ENCODE data around the gene KCTD4. TPM values are rescaled to one million over a fixed set of nuclear protein-coding genes. Genes with fewer than 3 reads are reported as not detected.

KCTD4 gene
- total RNA-seq, 1 donor from 2014 or later = not detected

DNA sequence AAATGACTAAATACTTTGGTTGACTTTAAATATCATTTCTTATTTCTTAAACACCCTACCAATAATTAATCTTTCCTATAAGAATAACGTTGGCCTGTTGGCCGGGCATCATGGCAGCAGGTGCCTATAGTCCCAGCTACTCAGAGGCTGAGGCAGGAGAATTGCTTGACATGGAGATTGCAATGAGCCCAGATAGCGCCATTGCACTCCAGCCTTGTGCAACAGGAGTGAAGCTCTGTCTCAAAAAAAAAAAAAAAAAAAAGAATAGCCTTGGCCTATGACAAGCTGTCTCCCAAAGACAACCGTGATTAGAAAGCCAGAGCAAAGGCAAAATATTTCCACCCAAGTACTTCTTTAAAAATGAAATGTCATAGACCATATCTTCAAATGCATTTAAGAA lies 24.5 kb upstream of the KCTD4 start:
- Mint-ChIP-seq H3K4me3 (no peak overlapping the region), H3K9me3 (peaks cover 3% of the 10 kb centered on the region), H3K27ac (no peak overlapping the region), H3K27me3 (no peaks in the 10 kb centered on the region), H3K36me3 (ENCODE audit: low read depth) (peaks cover 4% of the 10 kb centered on the region), H3K4me1 (peaks cover 3% of the 10 kb centered on the region)
- DNase-seq = no peak
- intact Hi-C loops (cut with micrococcal nuclease) = no loop called here

DNA sequence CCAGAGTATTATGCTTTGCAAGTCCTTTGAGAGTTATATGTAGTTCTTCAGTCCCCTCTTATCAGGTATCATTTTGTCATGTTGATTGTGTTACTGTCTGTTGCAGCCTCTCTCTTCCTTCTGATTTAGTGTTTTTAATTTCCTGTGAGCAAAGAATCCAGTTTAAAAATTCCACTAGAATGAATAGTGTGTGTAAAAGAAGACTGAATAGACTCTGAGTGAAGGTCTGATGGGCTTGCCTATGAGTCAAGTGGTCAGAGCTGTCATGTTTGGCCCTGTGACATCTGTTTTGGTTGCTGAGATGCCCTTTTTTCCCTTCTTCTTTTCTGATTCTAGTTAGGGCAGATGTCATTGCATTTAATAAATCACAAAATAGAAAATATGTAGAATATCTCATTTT lies 23.3 kb upstream of the KCTD4 start:
- Mint-ChIP-seq H3K4me3 (no peak overlapping the region), H3K27me3 (no peaks in the 10 kb centered on the region), H3K4me1 (peaks cover 2% of the 10 kb centered on the region), H3K9me3 (peaks cover 3% of the 10 kb centered on the region), H3K27ac (no peak overlapping the region), H3K36me3 (ENCODE audit: low read depth) (peaks cover 2% of the 10 kb centered on the region)
- intact Hi-C loops (cut with micrococcal nuclease) = no loop called here
- DNase-seq = no peak

DNA sequence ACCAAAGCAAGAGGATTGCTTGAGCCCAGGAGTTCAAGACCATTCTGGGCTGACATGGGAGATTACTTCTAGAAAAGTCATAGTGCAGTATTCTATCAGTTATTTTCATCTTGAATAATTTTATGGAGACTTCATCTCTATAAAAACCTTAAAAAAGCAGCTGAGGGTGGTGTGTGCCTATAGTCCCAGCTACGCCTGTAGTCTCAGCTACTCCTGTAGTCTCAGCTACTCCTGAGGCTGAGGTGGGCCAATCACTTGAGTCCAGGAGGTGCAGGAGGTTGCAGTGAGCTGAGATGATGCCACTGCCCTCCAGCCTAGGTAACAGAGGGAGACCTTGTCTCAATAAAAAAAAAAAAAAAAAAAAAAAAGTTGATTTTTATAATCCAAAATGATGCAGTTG lies 22.1 kb upstream of the KCTD4 start:
- H3K4me1 Mint-ChIP-seq = peaks cover 3% of the 10 kb centered on the region
- no peak overlapping the region for H3K27ac Mint-ChIP-seq
- no peaks in the 10 kb centered on the region for H3K27me3 Mint-ChIP-seq
- H3K4me3 Mint-ChIP-seq = no peak overlapping the region
- no peaks in the 10 kb centered on the region for H3K36me3 Mint-ChIP-seq (ENCODE audit: low read depth)
- intact Hi-C loops (cut with micrococcal nuclease) = no loop called here
- H3K9me3 Mint-ChIP-seq = peaks cover 3% of the 10 kb centered on the region
- DNase-seq = no peak

DNA sequence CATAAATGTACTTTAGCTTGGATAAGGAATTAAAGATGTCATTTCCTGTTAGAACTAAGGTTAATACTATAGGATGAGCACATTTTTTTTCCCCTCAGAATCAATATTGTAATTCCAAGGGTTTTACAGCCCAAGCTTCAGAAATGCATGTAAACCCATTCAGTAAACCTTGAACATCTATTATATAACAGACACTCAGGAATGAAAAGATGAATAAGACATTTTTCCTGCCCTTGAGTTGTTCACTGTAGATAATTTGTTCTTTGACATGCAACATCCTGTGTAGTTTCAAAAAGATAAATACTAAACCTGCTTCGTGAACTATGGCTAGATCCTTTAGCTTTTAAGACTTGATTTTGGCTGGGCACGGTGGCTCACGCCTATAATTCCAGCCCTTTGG lies 21.7 kb upstream of the KCTD4 start:
- Mint-ChIP-seq H3K4me3 (no peak overlapping the region), H3K4me1 (peaks cover 3% of the 10 kb centered on the region), H3K27me3 (no peaks in the 10 kb centered on the region), H3K27ac (no peak overlapping the region), H3K9me3 (peaks cover 3% of the 10 kb centered on the region), H3K36me3 (ENCODE audit: low read depth) (no peaks in the 10 kb centered on the region)
- DNase-seq = no peak
- intact Hi-C loops (cut with micrococcal nuclease) = no loop called here

DNA sequence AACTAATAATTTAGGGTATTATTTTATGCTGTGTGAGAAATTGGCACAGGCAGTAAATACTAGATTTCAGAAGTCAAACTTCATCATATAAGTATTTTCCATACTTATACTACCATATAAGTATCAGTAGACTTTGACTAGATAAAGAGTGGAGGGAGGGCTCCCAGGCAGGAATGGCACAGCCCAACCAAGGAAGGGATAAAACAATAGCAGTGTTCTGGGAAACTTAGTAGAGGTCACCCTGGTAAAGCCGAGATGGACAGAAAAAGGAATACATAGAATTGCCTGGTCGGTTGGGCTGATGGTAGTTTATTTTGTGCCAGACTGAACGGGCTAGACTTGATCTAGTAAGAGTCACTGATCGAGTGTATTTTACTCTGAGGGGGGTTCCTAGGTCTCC lies 19.6 kb upstream of the KCTD4 start:
- Mint-ChIP-seq H3K9me3 (peaks cover 3% of the 10 kb centered on the region), H3K27me3 (no peaks in the 10 kb centered on the region), H3K4me1 (peaks cover 10% of the 10 kb centered on the region), H3K27ac (no peak overlapping the region), H3K36me3 (ENCODE audit: low read depth) (peaks cover 6% of the 10 kb centered on the region), H3K4me3 (no peak overlapping the region)
- intact Hi-C loops (cut with micrococcal nuclease) = no loop called here
- no peak for DNase-seq

DNA sequence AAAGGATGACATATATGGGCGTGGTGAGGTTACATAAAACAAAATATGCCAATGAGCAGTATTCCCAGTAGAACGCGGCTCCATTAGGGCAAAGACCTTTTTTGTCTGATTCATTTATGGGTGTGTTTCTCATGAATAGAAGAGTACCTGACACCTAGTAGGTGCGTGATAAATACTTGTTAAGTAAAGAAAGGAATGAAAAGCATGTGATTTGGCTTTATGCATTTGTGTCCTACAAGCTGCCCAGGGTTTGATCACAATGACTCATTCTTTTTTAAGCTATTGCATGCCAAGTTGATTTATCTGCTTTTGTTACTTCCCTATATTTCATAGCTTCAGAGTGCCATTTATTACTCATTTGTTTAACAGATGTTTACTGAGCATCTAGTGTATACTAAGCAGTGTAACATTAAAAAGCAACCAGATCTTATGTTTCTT lies 19.1 kb upstream of the KCTD4 start:
- Mint-ChIP-seq H3K27ac (no peak overlapping the region), H3K36me3 (ENCODE audit: low read depth) (peaks cover 6% of the 10 kb centered on the region), H3K4me3 (no peak overlapping the region), H3K4me1 (peaks cover 10% of the 10 kb centered on the region), H3K27me3 (no peaks in the 10 kb centered on the region), H3K9me3 (peaks cover 3% of the 10 kb centered on the region)
- DNase-seq = no peak
- intact Hi-C loops (cut with micrococcal nuclease) = no loop called here

DNA sequence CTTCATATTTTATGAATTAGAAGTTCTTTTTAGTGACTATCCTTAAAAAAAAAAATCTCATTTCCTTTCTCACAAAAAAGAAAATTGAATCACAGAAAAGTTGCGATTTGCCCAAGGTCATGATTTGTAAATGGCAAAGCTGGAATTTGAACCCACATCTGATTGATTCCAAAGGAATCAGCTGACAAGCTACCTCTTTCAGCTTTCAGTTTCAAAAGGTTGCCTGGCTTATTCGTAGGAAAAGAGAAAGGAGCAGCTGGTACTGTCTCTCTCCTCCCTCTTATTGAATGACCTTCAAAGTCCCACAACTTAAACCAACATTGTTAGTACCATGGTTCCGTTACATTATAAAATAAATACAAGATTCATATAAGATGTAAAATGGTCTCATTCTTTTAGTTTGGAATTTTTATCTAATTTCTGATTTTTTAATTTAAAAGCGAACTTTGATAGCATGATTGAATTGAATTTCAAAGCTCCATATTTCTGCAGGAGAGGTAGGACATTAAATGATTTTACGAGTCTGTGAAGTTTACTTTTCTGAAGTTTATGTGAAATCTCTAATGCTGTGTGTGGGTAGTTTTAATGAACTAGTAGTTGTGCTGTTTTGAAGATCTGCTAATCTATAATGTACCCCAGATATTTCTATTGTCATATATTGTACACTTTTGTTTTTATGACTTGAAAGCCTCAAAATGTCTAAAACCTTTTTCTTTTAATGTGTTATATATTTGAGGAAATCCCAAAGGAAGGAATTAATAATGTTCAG lies 18.5 kb upstream of the KCTD4 start:
- no peak for DNase-seq
- H3K4me3 Mint-ChIP-seq = no peak overlapping the region
- H3K4me1 Mint-ChIP-seq = peaks cover 10% of the 10 kb centered on the region
- peaks cover 2% of the 10 kb centered on the region for H3K9me3 Mint-ChIP-seq
- H3K27me3 Mint-ChIP-seq = no peaks in the 10 kb centered on the region
- peaks cover 6% of the 10 kb centered on the region for H3K36me3 Mint-ChIP-seq (ENCODE audit: low read depth)
- intact Hi-C loops (cut with micrococcal nuclease) = no loop called here
- H3K27ac Mint-ChIP-seq = no peak overlapping the region

DNA sequence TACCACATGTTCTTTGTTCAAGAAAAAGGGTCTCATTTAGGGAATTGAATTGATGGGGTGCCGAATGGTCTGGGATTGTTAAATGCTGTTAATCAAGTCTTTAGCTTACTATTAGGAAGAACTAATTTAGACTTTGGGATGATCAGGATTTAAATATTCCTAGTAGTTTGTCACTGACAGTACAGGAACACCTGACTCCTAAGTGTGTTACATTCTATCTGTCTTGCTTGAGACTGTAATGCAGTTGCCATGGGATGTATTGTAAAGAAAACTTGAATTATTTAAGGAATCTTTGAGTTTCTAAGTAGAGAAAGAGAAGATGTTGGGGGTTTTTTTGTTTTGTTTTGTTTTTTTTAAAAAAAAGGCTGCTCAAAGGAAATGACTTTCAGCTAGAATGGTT lies 17.8 kb upstream of the KCTD4 start:
- H3K9me3 Mint-ChIP-seq = no peaks in the 10 kb centered on the region
- H3K27ac Mint-ChIP-seq = no peak overlapping the region
- peaks cover 6% of the 10 kb centered on the region for H3K36me3 Mint-ChIP-seq (ENCODE audit: low read depth)
- no peak overlapping the region for H3K4me3 Mint-ChIP-seq
- DNase-seq = no peak
- H3K27me3 Mint-ChIP-seq = no peaks in the 10 kb centered on the region
- peaks cover 10% of the 10 kb centered on the region for H3K4me1 Mint-ChIP-seq
- intact Hi-C loops (cut with micrococcal nuclease) = no loop called here

DNA sequence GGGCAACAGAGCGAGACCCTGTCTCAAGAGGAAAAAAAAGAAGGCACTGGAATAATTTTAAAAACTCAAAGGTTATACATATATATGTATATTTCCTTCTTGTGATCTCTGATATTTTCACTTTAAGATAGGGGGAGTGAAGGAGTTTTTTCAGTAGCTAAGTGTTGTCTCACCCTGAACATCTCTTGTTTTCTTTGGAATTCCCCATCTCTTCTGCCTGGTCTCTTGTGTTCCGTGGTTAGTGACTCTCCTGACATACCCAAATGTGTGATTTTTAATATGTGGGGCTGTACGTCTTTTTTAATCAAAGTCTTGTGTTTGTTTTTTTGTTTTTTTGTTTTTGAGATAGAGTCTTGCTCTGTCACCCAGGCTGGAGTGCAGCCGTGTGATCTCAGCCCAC lies 15.3 kb upstream of the KCTD4 start:
- no peak overlapping the region for H3K4me3 Mint-ChIP-seq
- peaks cover 10% of the 10 kb centered on the region for H3K4me1 Mint-ChIP-seq
- no peak overlapping the region for H3K27ac Mint-ChIP-seq
- H3K9me3 Mint-ChIP-seq = no peaks in the 10 kb centered on the region
- DNase-seq = no peak
- peaks cover 6% of the 10 kb centered on the region for H3K36me3 Mint-ChIP-seq (ENCODE audit: low read depth)
- no peaks in the 10 kb centered on the region for H3K27me3 Mint-ChIP-seq
- intact Hi-C loops (cut with micrococcal nuclease) = no loop called here

DNA sequence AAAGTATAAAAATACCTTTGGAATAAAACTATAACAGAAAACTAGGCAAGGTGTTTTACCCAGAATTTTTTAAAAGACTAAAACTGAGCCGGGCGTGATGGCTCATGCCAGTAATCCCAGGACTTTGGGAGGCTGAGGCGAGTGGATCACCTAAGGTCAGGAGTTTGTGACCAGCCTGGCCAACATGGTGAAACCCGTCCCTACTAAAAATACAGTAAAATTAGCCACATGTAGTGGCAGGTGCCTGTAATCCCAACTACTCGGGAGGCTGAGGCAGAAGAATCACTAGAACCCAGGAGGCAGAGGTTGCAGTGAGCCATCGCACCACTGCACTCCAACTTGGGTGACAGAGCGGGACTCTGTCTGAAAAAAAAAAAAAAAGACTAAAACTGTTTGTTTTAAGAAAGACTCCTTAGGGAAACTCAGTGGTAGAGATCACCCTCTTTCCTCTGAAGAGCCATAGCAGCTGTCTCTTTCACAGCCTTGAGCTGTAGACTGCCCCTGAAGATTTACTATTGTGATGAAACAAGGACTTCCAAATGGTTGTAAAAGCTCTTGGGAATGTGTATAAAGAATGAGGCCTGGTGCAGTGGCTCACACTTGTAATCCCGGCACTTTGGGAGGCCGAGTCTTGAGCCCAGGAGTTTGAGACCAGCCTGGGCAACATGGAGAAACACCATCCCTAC lies 14.7 kb upstream of the KCTD4 start:
- intact Hi-C loops (cut with micrococcal nuclease) = no loop called here
- Mint-ChIP-seq H3K4me1 (peaks cover 10% of the 10 kb centered on the region), H3K4me3 (no peak overlapping the region), H3K36me3 (ENCODE audit: low read depth) (peaks cover 10% of the 10 kb centered on the region), H3K27me3 (no peaks in the 10 kb centered on the region), H3K9me3 (no peaks in the 10 kb centered on the region), H3K27ac (peak overlapping the region; percentile 34)
- DNase-seq = no peak

DNA sequence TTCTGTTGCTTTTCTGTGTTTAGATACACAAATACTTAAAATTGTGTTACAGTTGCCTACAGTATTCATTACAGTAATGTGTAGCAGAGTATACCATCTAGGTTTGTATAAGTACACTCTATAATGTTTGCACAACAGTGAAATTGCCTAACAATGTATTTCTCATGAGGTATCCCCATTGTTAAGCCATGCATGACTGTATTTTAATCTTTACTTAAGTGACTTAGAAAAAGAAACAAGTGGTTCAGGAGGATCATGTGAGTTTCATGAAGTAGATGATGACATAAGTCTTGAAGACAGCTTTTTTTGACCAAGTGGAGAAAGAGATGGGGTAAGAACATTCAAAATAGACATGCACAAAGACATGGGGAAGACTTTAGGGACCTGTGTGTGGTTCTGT lies 8.4 kb upstream of the KCTD4 start:
- intact Hi-C loops (cut with micrococcal nuclease) = no loop called here
- no peak for DNase-seq
- peaks cover 15% of the 10 kb centered on the region for H3K4me1 Mint-ChIP-seq
- no peaks in the 10 kb centered on the region for H3K27me3 Mint-ChIP-seq
- H3K36me3 Mint-ChIP-seq (ENCODE audit: low read depth) = peaks cover 22% of the 10 kb centered on the region
- H3K9me3 Mint-ChIP-seq = no peaks in the 10 kb centered on the region
- no peak overlapping the region for H3K27ac Mint-ChIP-seq
- no peak overlapping the region for H3K4me3 Mint-ChIP-seq

DNA sequence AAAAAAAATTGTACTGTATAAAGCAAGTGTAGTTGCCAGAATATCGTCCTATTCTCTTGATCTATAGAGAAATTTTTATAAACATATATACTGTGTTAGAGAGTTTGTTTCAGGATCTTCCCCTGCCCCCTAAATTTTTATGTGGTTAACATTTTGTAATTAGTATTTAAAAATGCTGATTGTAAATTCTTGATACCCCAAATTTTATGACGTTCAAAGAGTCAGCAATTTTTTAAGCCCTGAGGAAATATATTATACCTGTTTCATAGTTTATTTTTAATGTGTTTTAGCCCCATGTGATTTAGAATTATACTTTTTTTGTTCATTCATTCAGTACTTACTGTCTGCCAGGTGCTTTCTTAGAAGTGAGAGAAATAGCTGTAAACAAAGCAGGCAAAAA lies 7.3 kb upstream of the KCTD4 start:
- Mint-ChIP-seq H3K36me3 (ENCODE audit: low read depth) (peaks cover 22% of the 10 kb centered on the region), H3K4me1 (peaks cover 15% of the 10 kb centered on the region), H3K4me3 (no peak overlapping the region), H3K9me3 (no peaks in the 10 kb centered on the region), H3K27ac (no peak overlapping the region), H3K27me3 (no peaks in the 10 kb centered on the region)
- no peak for DNase-seq
- intact Hi-C loops (cut with micrococcal nuclease) = no loop called here

DNA sequence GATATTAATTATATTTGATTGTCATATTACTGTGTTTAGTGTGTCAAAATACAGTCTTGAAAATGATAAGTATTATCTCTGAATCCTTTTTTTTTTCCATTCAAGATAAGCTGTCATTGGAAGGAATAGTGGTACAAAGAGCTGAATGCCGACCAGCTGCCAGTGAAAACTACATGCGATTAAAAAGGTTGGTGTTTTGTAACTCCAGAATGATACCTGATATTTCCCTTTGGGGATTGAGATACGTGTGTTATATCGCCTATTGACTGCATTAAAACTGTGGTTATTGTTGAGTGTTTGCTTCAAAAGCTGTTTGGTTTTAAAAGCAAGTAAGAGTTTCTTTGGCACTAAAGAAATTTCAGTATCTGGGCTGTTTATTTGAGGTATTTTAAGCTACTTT lies 6.5 kb upstream of the KCTD4 start:
- Mint-ChIP-seq H3K27me3 (no peaks in the 10 kb centered on the region), H3K9me3 (peaks cover 2% of the 10 kb centered on the region), H3K36me3 (ENCODE audit: low read depth) (peaks cover 25% of the 10 kb centered on the region), H3K4me1 (peaks cover 16% of the 10 kb centered on the region), H3K27ac (no peak overlapping the region), H3K4me3 (no peak overlapping the region)
- intact Hi-C loops (cut with micrococcal nuclease) = loop anchor here (2.0 kb wide), 1 partner anchor 153 kb away; no protein-coding TSS in a partner anchor
- no peak for DNase-seq

DNA sequence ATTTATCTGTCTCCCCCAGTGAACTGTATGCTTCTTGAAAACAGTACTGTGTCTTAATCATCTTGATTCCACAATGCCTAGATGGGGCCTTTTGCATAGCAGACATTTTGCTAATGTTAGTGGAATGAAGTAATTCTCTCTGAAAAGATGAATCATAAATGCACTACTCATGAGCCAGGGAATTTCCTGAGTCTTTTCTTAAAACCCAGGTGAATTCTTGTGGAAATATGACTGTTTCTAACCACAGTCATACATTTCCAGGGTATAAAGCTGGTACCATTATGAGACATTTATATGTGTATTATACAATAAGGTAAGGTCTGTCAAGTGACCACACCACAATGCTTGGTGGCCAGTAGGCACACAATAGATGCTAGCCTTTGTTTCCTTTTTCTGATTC lies 5.5 kb upstream of the KCTD4 start:
- Mint-ChIP-seq H3K4me3 (no peak overlapping the region), H3K27ac (peak overlapping the region; percentile 59)

More for the DNA sequence above, 5.5 kb upstream of the KCTD4 start:
- no peak for DNase-seq
- H3K9me3 Mint-ChIP-seq = peaks cover 4% of the 10 kb centered on the region
- H3K4me1 Mint-ChIP-seq = peaks cover 17% of the 10 kb centered on the region
- peaks cover 26% of the 10 kb centered on the region for H3K36me3 Mint-ChIP-seq (ENCODE audit: low read depth)
- H3K27me3 Mint-ChIP-seq = no peaks in the 10 kb centered on the region
- intact Hi-C loops (cut with micrococcal nuclease) = loop anchor here (2.0 kb wide), 1 partner anchor 152 kb away; no protein-coding TSS in a partner anchor

All from activated CD4-positive, alpha-beta T cell treated with anti-CD3 and anti-CD28 coated beads, Interleukin-2, amount 10 ng/mL, durations not matched to agents 24 days and 14 days (primary cell).